H1 (cell line): Measurements from ENCODE around the gene DYNC1I1. TPM values are rescaled to one million over a fixed set of nuclear protein-coding genes. Genes with fewer than 3 reads are reported as not detected.

ENCODE experiments used
- KDM1A ChIP-seq: fragments of 200-600, 300-600 bp; sonication (generic); IDR thresholded peaks from 2 replicates; pipeline ENCODE4 v1.7.1; 2016; ENCODE audit warnings: mild to moderate bottlenecking, low read length, borderline replicate concordance
- polyA plus RNA-seq, 7 experiments: library from polyadenylated mRNA; depleted of rRNA in 3 of 7; stranded (reverse) in 5 of 7; unstranded in 2 of 7; fragments of >200 nt in 5 of 7; fragments of 200-250 nt in 2 of 7; gene quantifications; 1 replicate in 5 of 7; 2 replicates in 1 of 7; 4 replicates in 1 of 7; pipeline versions ENCODE4 v1.2.1 to v1.2.3, GENCODE V29; 2011 to 2013; ENCODE audit warnings: missing spikeins in 2 of 7, mixed read lengths in 2 of 7
- total RNA-seq: library from RNA; stranded (reverse); fragmentation: NEBNext Ultra II Directional; extraction: Animal tissue kit (Norgen Biotek cat#: 25700); gene quantifications from 2 replicates; pipeline ENCODE4 v1.2.1, GENCODE V29; 2021

The DYNC1I1 gene
- total and polyA plus RNA-seq, 2 of the 8 experiments (the other 6 are each of a cell fraction or from before 2014, with no cell fraction given): 0.45 to 0.58 TPM

DNA sequence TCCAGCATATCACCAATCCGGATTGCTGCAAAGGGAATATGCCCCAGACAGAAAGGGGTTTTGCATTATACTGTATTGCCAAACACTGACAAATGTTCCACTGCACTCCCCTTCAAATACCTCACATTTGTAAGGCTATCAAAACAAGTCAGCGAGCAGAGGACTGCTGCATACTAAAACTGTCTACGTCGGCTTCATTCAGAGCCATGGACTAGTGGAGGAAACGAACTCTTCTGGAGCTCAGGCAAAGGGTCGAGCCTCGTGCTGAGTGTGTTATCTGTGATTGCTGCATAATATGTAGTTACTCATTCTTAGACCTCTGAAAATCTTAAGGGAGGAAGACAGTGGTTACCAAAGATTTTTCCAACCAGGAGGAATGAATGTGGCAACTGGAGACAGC is 200.2 kb downstream of the DYNC1I1 start (continued):
- no peak for TF ChIP-seq KDM1A
- TF ChIP-seq, all 59 proteins: peak for 0
